ENCODE data around the gene ATG4D.
A peak's percentile ranks its signal among the peaks of the same experiment; 100 is the strongest.
"Not testable (repeated sequence)": the region's sequence is repeated elsewhere in the genome, so short reads cannot be mapped to it uniquely, and the experiment has no call there.

The ATG4D gene

DNA sequence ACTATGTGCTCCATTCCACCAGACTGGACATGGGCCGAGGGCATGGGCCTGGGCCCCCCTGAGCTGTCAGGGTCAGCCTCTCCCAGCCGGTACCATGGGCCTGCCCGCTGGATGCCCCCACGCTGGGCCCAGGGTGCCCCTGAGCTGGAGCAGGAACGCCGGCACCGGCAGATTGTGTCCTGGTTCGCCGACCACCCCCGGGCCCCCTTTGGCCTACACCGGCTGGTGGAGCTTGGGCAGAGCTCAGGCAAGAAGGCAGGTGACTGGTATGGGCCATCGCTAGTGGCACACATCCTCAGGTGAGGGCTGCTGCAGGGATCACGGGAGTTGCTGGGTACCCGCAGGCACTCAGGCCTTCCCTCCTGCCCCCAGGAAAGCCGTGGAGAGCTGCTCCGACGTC, 3.1 kb downstream of the ATG4D start:
- no peak for DNase-seq (ENCODE audit: low read depth, low spot score)
- no peak overlapping the region for H3K4me3 ChIP-seq (ENCODE audit: low read length)

DNA sequence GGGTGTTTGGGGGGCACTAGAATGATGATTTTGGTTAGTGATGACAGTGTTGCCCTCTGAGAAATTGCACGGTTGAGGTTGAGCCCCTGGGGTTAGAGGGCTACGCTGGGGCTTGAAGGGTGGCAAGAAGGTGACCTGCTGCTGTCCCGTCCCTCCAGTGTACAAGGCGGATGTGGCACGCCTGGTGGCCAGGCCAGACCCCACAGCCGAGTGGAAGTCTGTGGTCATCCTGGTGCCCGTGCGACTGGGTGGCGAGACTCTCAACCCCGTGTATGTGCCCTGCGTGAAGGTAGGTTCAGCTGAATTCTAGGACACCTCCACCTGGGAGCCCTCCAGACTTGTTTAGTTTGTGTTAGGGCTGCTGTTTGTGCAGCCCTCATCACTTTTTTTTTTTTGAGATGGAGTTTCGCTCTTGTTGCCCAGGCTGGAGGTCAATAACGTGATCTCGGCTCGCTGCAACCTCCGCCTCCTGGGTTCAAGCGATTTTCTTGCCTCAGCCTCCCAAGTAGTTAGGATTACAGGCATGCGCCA, 5.1 kb downstream of the ATG4D start:
- no peak overlapping the region for H3K4me3 ChIP-seq (ENCODE audit: low read length)

DNA sequence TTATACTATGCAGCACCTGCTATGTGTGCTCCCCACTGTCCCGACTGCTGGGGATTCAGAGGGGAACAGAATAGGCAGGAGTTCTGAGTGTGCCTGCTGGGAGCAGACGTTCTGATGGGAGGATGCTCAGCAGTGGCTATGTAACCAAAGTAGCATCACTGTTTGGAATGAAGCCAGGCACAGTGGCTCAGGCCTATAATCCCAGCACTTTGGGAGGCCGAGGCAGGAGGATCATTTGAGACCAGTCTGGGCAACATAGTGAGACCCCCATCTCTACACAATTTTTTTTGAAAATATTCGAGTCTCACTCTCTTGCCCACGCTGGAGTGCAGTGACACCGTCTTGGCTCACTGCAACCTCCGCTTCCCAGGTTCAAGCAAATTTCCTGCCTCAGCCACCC, 6.0 kb downstream of the ATG4D start:
- no peak for DNase-seq (ENCODE audit: low read depth, low spot score)
- H3K4me3 ChIP-seq (ENCODE audit: low read length) = no peak overlapping the region

More for the DNA sequence above, 5.1 kb downstream of the ATG4D start:
- no peak for DNase-seq (ENCODE audit: low read depth, low spot score)

DNA sequence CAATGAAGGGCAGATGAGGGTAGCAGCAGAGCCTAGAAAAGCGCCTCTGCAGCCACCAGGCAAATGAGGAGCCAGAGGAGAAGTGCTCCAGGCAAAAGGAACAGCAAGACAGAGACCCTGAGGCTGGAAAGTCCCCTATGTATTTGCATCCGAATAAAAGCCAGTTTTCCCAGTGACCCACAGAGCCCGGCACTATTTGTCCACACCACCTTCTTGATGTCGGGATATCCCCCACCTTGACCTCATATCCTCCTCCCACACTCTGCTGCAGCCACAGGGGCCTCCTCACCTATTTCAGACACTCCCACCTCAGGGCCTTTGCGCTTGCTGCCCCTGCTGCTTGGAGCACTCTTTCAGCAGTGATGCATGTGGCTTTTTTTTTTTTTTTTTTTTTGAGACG, 6.6 kb downstream of the ATG4D start:
- DNase-seq (ENCODE audit: low read depth, low spot score) = no peak

DNA sequence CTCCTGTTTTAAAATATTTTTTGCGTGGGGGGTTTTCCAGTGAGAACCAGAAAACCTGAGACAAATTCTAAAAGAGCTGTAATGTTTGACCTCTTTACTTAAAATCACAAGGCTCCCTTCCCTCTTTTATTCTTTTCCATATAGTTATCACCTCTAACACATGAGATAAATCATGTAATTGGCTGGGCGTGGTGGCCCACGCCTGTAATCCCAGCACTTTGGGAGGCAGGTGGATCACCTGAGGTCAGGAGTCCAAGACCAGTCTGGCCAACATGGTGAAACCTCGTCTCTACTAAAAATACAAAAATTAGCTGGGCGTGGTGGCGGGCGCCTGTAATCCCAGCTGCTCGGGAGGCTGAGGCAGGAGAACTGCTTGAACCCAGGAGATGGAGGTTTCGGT, 7.3 kb downstream of the ATG4D start:
- DNase-seq (ENCODE audit: low read depth, low spot score); H3K4me3 ChIP-seq (ENCODE audit: low read length): not testable (repeated sequence)

More for the DNA sequence above, 6.6 kb downstream of the ATG4D start:
- H3K4me3 ChIP-seq (ENCODE audit: low read length) = no peak overlapping the region

DNA sequence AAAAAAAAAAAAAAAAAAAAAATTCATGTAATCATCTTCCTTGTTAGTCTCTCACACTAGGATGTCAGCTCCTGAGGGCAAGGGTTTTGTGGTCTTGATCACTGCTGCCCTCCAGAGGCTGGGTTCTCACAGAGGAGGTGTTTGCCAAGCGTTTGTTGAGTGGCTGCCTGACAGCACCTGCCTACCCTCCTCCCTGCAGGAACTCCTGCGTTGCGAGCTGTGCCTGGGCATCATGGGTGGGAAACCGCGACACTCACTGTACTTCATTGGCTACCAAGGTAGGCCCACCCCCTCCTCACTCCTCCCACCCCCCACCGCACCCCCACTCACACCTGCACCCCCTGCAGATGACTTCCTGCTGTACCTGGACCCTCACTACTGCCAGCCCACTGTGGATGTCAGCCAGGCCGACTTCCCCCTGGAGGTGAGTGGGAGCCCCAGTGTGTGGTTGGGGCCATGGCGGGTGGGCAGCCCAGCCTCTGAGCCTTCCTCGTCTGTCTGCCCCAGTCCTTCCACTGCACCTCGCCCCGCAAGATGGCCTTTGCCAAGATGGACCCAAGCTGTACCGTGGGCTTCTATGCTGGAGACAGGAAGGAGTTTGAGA, 8.1 kb downstream of the ATG4D start:
- H3K4me3 ChIP-seq (ENCODE audit: low read length) = no peak overlapping the region
- DNase-seq (ENCODE audit: low read depth, low spot score) = no peak

DNA sequence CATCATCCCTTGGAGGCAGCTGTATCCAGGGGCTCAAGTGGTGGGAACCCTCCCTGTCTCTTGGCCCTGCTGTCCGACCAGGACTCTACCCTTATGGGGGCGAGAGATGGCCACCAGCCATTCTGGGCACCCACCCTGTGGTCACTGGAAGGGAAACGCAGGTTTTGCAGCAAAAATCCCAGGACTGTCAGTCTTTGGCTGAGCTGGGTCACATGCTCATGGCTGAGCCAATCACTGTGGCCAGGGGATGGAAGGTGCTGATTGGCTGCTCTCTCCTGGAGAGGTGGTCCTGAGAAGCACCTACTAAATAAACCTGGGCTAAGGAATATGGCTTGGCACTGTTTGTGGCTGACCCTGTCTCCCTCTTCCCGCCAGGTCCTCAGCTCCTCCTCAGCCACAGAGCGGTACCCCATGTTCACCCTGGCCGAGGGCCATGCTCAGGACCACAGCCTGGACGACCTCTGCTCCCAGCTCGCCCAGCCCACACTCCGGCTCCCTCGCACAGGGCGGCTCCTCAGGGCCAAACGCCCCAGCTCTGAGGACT, 8.9 kb downstream of the ATG4D start:
- DNase-seq (ENCODE audit: low read depth, low spot score) = peak; percentile 85

DNA sequence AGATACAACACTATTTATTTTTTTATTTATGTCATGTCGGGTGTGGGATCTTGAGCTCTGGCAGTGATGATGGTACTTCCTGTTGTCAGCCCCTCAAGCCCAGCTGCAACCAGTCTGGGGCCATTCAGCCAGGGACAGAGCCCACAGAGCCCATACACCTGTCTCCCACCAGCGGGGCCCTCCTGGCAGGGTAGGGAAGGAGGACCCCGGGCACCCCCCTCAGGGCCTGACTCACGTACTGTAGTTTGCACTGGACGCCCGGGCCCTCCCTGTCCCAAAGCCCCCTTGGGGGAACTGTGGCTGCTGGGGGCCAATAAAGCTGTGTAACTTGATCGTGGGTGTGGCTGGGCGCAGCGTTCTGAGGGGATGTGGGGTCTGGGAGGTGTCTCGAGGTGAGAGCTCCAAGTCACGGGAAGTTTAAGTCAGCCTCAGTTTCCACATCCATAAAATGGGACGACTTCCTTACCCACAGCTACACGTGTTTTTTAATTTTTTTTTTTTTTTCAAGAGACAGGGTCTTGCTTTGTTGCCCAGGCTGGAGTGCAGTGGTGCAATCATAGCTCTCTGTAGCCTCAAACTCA, 9.5 kb downstream of the ATG4D start:
- H3K4me3 ChIP-seq (ENCODE audit: low read length) = peak overlapping the region; percentile 38
- DNase-seq (ENCODE audit: low read depth, low spot score) = no peak

More for the DNA sequence above, 8.9 kb downstream of the ATG4D start:
- peak overlapping the region; percentile 38 for H3K4me3 ChIP-seq (ENCODE audit: low read length)

DNA sequence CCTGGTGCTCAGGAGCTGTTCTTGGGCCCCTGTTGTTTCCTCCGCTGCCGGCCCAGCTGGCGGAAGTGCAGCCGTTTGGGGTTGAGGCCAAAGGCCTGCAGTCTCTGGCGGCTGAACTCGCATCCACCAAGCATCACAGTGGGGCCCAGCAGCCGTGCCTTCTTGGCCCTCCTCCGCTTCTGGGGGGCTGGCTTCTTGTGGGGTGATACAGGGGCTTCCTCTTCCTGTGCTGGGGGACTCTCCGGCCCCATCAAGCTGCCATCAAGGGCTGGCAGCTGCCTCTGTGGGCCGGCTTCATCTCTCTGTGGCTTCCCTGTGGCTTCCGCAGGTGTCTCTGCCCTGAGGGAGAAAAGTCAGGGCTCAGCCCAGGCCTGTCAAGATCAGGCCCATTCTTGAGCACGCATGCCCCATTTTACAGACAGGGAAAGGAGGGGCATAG, 10.3 kb downstream of the ATG4D start:
- H3K4me3 ChIP-seq (ENCODE audit: low read length) = peak overlapping the region; percentile 38
- peak; percentile 98 for DNase-seq (ENCODE audit: low read depth, low spot score)

DNA sequence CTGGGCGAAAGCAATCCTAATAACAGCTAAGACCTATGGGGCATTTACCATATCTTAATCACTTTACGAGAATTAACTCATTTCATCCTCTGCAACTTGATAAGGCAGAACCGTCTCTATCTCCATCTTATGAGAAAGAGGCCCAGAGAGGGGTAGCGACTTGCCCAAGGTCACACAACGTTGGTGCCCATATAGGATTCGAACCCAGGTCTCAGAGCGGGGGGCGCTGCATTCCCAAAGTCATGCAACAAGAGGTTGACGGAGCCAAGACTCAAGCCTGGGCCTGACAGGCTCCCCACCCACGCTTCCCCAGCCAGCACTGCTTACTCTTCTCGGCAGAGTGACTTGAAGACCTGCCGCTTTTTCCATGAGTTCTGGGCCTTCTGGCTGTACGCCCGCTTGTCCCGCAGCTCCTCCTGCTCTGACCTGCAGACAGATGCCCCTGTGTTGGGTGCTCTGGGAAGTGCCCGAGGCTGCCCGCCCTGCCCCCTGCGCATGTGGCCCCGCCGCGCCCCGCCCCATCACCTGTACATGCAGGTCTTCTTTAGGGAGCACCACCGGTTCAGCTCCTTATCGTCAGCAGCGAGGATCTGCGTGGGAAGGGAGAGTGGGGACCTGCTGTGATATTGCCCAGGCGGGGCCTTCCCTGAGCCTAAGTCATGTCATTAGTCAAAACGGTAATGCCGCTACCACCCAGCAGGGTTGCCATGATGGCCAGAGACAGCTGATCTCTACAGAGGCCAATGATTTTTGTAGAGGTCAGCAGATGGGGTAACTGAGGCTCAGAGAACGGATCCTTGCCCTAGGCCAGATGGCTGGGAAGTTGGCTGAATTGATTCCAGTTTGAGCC, 11.3 kb downstream of the ATG4D start:
- DNase-seq (ENCODE audit: low read depth, low spot score) = no peak
- no peak overlapping the region; the same call in 1 of the 2 replicates for H3K4me3 ChIP-seq (ENCODE audit: low read length)

DNA sequence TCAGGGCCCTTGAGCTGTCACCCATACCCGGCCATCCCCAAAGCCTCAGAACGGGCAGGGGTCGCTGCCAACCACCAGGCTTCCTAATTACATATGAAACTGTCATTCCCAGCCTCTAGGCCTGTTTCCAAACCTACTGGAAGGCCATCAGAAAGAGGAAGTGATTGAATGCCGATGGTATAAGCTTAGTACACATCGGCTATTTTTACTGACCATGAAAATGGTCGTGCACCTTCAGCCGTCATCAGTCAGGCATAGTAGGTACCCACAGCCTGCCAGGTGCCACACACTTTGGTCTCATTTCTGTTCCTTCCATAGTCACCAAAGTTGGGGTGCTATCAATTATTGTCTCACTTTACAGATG, 11.9 kb downstream of the ATG4D start:
- no peak overlapping the region for H3K4me3 ChIP-seq (ENCODE audit: low read length)
- DNase-seq (ENCODE audit: low read depth, low spot score) = no peak

DNA sequence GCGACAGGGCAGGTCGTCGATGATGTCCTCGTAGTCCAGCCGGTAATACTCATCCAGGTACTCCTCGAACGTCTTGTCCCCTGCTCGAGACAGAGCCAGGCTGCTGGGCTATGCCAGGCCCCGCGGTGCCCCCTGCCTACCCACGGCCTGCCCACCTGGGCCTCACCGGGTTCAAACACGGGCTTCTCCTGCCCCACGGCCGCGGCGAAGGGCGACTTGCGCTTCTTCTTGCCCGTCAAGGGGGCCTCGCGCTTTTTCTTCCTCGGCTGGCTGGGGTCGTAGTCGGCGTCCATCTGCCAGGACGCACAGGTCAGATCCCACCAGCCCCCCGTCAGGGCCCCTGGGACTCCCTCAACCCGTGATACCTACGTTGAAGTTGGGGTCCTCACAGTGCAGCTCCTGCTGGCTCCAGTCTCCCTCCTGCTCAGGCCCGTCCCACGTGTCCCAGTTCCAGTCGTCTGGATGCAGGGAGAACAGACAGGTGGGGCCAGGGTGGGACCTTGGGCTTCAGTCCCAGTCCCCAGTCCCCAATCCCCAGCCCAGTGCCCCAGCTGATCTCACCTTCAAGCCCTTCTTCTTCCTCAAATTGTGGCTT, 14.0 kb downstream of the ATG4D start:
- no peak overlapping the region for H3K4me3 ChIP-seq (ENCODE audit: low read length)
- DNase-seq (ENCODE audit: low read depth, low spot score) = no peak

DNA sequence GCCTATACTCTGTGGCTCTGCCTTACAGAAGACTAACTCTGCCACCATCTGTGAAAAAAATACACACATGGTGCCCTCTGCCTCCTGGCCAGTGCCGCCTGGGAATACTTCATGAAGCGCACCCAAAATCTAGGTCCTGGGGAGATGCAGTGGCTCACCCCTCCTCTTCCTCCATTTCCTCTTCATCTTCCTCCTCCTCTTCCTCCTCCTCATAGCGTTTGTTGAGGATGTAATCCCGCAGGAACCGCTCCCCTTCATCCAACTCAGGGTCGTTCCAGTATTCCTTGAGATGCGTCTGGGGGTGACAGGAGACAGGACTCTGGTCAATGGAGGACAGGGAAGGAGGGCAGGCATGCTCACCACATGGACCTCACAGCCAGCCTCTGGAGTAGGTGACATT, 16.4 kb downstream of the ATG4D start:
- H3K4me3 ChIP-seq (ENCODE audit: low read length) = no peak overlapping the region
- DNase-seq (ENCODE audit: low read depth, low spot score) = no peak

DNA sequence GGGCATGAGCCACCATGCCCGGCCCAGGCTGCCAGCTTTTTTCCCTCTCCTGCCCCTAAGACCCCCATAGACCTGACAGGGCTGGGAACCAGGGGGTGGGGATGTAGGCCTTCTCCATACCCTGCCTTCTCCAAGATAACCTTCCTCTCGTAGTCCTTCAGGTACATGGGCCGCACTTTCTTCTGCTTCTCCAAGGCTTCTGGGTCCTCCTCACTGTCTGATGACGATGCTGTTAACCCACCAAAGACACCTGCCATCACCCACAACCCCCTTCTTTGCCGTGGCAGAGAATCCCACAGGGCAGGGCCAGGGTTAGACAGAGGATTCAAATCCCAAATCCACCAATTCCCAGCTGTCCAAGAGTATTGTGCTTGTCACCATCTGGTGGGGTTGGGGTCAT, 18.9 kb downstream of the ATG4D start:
- DNase-seq (ENCODE audit: low read depth, low spot score) = no peak
- no peak overlapping the region for H3K4me3 ChIP-seq (ENCODE audit: low read length)

DNA sequence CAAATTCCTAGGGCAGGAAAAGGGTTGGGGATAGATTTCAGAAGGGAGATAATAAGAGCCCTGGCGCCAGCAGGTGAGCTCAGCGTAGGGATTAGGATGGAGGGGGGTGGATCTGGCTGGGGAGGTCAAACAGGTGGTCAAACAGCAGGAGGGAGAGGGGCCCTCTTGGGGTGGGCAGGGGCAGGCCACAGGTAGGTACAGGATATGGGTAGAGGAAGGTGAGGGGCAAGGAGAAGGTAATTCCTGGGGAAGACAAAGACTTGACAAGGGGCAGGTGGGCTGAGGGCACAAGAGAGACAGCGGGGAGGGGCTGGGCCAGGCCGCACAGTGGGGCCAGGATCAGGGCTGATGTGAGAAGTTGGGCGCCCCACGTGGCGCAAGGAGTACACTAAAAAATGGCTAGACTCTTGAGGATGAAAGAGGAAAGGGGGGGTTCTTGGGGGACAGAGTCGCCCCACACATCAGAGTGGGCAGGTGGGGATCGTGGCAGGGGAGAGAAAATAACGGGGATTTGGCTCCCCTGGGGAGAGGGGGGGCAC, 21.4 kb downstream of the ATG4D start:
- no peak for DNase-seq (ENCODE audit: low read depth, low spot score)
- H3K4me3 ChIP-seq (ENCODE audit: low read length) = peak overlapping the region; percentile 89

DNA sequence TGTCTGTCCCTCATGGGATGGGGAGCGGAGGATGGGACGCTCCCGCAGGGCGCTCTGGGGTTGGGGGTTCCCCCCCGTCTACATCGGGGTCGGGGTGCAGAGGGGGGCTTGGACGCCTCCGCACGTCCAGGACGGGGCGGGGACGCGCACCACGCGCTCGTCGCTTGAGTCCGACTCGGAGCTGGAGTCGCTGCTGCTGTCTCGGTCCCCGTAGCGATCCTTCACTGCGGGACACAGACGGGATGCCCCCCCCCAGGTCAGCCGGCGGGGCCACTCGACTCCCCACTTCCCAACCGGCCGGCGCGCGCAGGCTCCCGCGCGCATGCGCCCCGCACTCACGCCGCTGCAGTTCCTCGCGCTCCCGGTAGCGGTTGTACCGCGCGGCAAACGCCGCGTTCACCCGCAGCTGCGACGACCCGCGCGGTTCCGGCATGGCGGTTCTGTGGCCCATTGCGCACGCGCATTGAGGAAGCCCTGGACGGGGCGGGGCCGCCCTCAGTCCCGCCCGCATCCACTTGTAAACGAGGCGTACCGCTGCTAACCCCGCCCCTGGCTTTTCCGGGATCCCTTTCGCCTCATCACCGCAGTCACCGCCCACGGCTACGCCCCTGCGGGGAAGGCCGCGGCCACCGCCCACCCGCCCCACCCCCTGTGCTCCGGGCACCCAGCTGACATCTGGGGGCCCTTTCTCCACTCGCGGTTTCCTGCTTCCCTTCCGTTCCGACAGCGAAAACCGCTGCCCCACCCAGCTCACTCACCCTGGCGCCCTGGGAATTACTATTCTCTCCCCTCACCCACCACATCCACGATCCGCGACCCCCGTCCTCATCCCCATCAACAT, 22.1 kb downstream of the ATG4D start, which contains the start of gene KRI1:
KRI1 (minus strand) TSS at position 444 of the 841 bp plus-strand sequence; CDS start at position 433, 11 bp downstream.
- peak; percentile 98 for DNase-seq (ENCODE audit: low read depth, low spot score)
- H3K4me3 ChIP-seq (ENCODE audit: low read length) = peak within 1 kb of the TSS; percentile 89

DNA sequence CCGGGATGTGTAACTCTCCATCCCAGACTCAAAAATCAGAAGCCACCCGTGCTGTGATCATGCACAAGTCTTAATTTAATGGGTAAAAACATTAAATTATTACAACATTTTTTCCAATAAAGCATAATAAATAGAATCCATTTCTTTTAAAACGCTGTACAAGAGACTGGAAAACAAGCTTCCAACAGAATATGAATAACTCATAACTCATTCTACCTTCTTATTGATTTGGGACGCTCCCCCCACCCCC, 22.6 kb downstream of the ATG4D start:
- H3K4me3 ChIP-seq (ENCODE audit: low read length) = peak overlapping the region; percentile 86
- no peak for DNase-seq (ENCODE audit: low read depth, low spot score)

DNA sequence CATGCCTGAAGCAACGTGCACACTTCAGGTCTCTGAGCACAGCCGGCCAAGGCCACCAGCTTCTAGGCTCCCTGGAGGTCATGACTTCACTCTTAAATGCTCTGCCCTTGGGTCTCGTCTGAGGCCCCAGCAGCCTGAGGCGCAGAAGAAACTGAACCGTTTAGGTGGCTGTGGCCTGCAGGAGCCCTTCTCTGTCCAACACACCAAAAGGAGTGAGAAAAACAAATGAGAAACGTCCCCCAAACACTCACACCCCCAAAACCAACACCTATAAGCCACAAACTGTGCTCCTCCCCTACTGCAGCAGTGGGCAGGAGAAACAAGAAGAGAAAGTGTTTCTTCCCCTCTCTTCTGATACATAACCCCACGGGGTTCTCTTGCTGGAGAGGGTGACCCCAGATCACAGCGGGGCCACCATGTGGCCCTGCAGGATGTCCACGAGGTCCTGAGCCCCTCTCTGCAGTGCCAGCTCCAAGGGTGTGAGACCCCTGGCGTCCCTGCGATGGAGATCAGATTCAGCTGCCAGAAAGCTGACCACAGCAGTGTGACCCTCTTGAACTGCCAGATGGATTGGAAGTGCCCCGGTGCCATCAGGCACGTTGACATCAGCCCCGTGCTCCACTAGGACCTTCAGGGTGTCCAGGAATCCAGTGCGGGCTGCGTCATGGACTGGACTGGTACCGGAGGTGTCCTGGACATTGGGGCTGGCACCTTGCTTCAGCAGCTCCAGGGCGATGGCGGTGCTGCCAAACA, 23.1 kb downstream of the ATG4D start:
- DNase-seq (ENCODE audit: low read depth, low spot score) = no peak
- H3K4me3 ChIP-seq (ENCODE audit: low read length) = peak overlapping the region; percentile 86

Measured in Jurkat, Clone E6-1 (cell line).